ENCODE results near the gene OR2T12.
"Not testable (repeated sequence)": the region's sequence is repeated elsewhere in the genome, so short reads cannot be mapped to it uniquely, and the experiment has no call there.

OR2T12 gene, protein sequence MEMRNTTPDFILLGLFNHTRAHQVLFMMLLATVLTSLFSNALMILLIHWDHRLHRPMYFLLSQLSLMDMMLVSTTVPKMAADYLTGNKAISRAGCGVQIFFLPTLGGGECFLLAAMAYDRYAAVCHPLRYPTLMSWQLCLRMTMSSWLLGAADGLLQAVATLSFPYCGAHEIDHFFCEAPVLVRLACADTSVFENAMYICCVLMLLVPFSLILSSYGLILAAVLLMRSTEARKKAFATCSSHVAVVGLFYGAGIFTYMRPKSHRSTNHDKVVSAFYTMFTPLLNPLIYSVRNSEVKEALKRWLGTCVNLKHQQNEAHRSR

DNA sequence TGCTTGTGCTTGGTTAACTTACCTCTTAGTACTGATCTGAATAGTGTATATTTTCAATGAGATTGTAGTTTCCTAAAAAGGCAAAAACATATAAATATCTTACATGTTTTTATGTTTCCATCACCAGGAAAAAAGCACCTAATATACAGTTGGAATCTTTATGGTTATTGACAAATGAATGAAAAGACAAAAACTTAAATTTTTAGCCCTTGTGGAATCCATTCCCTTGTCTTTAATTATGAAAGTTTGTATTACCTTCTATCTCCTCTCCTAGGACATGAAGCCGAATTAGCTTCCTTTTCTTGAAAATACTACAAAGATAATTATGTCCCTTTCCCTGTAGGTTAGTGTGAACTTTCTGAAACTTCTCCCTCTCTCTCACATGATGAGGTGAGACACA, at the start of gene OR2T12:
TSS of gene OR2T12 (minus strand) at position 101 of the 400 bp plus-strand sequence. CDS start 7,846 bp downstream, outside the sequence.
- DNase-seq, result no peak

DNA sequence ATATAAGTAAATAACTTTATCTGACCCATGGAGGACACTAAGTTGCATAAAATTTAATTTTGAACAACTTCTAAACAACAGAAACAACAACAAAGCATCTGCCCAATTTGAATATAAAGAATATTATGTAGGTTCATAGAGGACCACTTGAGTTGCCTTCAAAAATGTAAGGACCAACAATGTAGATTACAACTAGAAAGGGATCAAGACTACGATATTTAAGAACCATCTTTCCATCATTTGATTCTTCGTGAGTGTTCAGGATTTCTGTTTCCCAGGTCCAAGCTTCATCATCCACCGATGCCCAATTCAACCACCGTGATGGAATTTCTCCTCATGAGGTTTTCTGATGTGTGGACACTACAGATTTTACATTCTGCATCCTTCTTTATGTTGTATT, 45.3 kb upstream of the OR2T12 start, which contains the start of gene OR14C36:
TSS of gene OR14C36 (plus strand) at position 301 of the 400 bp plus-strand sequence. CDS start at position 301, 0 bp downstream.
- DNase-seq, result no peak

DNA sequence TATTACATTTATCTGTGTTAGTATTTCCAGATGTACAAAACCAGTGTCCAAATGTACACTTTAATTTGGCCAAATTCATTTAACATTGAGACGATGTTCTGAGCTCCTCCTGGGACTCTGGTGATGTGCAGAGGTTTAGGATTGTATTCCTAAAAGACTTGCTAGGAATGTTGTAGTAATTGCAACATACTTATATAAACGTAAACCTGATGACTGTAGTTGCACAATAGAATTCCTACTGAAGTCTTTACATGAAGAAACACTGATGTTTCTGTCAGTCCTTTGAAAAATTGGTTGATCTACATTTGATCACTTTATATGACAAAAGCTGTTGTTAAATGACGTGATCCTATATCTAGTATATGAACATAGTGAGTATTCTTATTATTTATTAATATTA, 40.2 kb upstream of the OR2T12 start:
- no peak for DNase-seq

DNA sequence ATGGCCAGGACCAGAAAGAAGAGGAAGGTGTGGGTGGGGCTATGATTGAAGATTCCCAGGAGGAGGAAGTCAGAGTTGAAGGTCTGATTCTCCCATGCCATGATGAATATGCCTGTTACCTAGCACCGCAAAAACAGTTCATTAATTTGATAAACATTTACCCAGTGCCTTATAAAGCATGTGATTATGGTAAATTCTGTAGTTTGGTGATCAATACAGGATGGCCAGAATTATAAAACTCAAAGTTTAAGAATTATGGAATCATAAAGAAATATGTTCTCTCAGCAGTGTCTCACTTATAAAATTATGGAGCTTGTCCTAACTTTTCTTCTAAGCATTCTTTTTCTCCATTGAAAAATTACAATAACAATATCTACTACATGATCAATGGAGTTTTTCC, 21.2 kb upstream of the OR2T12 start, which contains the start of gene OR2M7:
TSS of gene OR2M7 (minus strand) at position 101 of the 400 bp plus-strand sequence. CDS start at position 101, 0 bp downstream.
- DNase-seq, result no peak

DNA sequence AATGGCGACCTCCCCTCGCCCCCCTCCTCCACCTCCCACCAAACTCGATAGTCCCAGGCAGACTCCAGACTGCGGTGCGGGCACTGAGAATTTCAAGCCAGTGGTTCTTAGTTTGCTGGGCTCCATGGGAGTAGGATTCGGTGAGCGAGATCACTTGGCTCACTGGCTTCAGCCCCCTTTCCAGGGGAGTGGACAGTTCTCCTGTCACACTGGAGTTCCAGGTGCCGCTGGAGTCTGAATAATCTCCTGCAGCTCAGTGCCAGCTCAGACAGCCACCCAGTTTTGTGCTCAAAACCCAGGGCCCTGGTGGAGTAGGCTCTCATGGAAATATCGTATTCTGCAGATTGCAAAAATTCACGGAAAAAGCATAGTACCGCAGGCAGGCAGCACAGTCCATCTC, 13.6 kb upstream of the OR2T12 start:
- no peak for DNase-seq

DNA sequence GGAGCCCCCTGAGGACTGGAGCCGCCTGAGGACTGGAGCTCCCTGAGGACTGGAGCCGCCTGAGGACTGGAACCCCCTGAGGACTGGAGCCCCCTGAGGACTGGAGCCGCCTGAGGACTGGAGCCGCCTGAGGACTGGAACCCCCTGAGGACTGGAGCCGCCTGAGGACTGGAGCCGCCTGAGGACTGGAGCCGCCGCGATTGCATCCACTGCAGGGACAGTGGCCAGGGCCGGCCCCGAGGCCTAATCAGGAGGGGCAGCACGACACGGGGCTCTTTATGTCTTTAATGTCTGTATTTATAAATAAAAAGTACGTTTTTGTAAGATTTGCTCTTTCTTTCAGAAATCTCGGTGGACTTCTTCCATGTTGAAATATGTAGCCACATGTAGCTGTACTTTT, 3.5 kb upstream of the OR2T12 start:
- DNase-seq, result not testable (repeated sequence)

DNA sequence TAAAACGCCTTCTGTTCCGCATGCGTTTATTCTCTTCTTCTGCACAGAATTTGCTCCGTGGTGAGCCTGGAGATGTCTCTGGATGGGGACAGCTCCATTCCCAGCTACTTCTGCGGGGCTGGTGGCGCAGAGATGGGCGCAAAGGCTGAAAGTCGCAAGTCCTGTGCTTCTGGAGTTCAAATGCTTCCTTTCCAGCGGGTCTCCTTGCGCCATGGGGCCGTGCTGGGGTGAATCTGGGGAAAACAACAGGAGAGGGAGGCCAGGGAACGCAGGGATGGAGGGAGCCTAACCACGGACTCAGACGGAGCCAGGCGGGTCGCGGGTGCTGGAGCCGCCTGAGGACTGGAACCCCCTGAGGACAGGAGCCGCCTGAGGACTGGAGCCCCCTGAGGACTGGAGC, 2.9 kb upstream of the OR2T12 start:
- DNase-seq, result no peak

DNA sequence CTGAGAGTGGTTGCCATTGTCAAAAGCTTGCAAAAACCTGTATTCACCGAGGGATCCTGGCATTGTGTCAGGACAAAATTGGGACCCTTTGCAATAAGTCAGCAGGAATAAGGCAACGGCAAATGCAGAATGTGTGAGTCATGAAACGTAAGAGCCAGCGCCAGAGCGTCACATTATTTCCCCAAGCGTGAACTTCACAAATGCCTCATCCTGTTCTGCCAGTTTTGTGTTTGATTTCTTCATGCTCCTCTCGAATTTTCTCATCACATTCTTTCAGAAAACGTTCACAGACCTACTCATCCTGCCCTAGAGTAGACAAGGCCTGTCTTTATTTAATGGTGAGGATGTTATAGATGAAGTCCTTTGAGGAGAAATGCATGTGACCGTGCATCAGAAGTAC, 2.4 kb upstream of the OR2T12 start:
- DNase-seq, result not testable (repeated sequence)

DNA sequence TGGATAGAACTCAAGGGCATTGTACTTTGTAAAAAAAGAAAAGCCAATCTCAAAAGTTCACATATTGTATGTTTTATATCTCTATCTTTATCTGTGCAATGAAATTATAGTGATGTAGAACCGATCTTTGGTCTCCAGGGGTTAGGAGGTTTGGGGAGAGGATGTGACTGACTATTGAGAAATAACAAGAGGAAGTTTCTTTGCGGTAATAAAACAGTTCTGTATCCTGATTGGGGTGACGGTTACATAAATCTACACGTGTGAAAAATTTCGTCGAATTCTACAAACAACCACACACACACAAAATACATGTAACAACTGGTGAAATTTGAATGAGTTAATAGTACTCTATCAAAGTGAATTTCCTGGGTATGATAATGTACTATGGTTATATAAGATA, 14.8 kb downstream of the OR2T12 start:
- DNase-seq, result no peak

DNA sequence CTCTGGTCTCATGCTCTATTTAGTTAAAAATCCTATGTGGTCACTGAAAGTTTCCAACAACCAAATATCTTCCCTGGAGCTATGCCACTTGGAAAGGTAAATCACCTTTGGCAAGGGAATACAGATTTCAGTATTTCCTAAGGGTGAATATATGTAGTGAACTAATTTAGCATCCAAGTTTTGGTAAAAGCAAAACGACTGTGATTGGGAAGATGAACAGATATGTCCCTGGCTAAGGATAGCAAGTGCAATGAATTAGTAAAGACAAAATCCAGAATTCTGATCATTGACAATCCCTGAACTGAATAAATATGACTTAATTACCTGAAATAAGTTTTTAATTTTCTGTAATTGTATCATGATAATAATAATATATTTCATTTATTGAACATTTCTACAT, 25.3 kb downstream of the OR2T12 start, which contains the start of gene OR2T33:
TSS of gene OR2T33 (minus strand) at position 101 of the 400 bp plus-strand sequence. CDS start 4,162 bp downstream, outside the sequence.
- no peak for DNase-seq

DNA sequence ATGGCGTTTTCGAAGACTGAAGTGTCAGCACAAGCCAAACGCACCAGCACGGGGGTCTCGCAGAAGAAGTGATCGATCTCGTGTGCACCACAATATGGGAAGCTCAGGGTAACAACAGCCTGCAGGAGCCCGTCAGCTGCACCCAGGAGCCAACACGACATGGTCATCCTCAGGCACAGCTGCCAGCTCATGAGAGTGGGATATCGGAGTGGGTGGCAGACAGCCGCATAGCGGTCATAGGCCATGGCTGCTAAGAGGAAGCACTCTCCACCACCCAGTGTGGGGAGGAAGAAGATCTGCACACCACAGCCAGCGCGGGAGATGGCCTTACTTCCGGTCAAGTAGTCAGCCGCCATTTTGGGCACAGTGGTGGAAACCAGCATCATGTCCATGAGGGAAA, 30.0 kb downstream of the OR2T12 start:
- DNase-seq, result not testable (repeated sequence)

DNA sequence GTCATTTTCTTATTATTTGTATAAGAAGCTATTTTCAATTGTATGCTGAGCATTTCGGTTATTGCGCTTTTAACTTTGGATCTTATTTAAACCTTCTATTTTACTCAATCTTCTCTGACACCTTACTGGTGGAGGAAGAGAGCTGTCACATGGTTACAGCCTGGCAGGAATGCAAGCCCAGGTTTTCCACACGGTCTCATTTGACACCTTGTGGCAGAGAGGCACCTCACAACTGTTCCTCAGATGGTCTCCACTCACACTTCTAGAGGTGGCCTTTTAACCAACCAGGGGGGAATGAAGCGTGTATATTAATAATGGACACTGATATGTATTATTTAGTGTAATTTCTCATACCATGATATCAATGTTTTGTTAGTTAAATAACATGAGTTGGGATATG, 35.0 kb downstream of the OR2T12 start:
- no peak for DNase-seq

DNA sequence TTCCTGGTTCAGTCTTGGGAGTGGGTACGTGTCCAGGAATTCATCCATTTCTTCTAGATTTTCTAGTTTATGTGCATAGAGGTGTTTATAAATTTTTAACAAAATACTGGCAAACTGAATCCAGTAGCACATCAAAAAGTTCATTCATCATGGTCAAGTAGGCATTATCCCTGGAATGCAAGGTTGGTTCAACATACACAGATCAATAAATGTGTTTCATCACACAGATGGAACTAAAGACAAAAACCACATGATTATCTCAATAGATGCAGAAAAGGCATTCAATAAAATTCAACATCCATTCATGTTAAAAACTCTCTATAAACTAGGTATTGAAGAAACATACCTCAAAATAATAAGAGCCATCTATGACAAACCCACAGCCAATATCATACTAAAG, 43.9 kb downstream of the OR2T12 start:
- not testable (repeated sequence) for DNase-seq

DNA sequence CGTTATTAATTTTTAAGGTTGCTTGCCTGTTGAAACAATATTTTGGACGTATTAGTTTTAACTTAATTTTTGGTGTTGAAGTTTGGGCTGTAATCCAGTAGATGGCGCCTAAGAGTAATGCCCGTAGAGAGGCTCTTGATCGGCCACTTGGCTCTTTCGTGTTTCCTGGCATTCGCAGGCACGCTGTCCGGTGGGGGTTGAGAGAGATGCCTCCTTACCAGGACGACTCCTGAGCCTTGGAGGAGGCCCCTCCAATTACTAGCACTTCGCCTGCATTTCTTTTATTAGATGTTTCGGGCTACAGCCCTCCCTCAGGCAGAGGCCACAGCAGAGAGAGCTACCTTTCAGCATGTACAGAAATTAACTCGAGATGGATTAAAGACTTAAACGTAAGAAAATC, 60.0 kb downstream of the OR2T12 start:
- no peak for DNase-seq

Measured in left hindlimb (tissue), 1 donor.